Endothelial cell of umbilical vein (primary cell): ENCODE data around the gene PTPRQ. TPM values are rescaled to one million over a fixed set of nuclear protein-coding genes. Genes with fewer than 3 reads are reported as not detected.

ENCODE experiments used
- BruUV-seq: library from RNA; stranded (reverse); fragments of 400-500 nt; replicated peaks from 2 replicates; lab custom pipeline; 2021; lab: Mats Ljungman, UMichigan
- CTCF ChIA-PET: fragments of 300-600, 350-600 bp; sonication (Branson Sonifier 250); formaldehyde crosslinking; loops from one replicate; lab custom pipeline; 2021; ENCODE audit warnings: antibody characterized with exemption, inconsistent platforms; lab: Charles Lee
- POLR2A ChIA-PET: fragments of 300-600, 350-600 bp; sonication (Branson Sonifier 250); formaldehyde crosslinking; loops from one replicate; lab custom pipeline; 2021; ENCODE audit warnings: antibody characterized with exemption, inconsistent platforms; lab: Charles Lee
- DNase-seq: peaks from one replicate; pipeline ENCODE4 v3.0.0-alpha.2; 2011; ENCODE audit warnings: low read depth, low spot score
- FAIRE-seq: peaks from 2 replicates; lab custom pipeline; 2011; peaks lifted over from hg19 to GRCh38; lab: Jason Lieb, UNC
- H2AFZ ChIP-seq: 2 replicates; pipeline ENCODE4 v1.6.0; 2012; ENCODE audit warnings: low read depth, low read length, control low read depth, inconsistent platforms
- H3K27ac ChIP-seq: 2 replicates; pipeline ENCODE4 v1.5.1; 2011; ENCODE audit warnings: low read depth, mild to moderate bottlenecking, control low read depth, low read length, moderate library complexity; ENCODE audit not compliant: insufficient read depth
- H3K27me3 ChIP-seq, 2 experiments: 2 replicates each; pipeline versions ENCODE4 v1.6.0 to v1.6.1; 2011; ENCODE audit warnings: low read length in 2 of 2, mixed read lengths in 1 of 2; ENCODE audit not compliant: control insufficient read depth in 2 of 2, insufficient read depth in 2 of 2
- H3K36me3 ChIP-seq, 2 experiments: 2 replicates in 1 of 2; 3 replicates in 1 of 2; pipeline ENCODE4 v1.5.1; 2011; ENCODE audit warnings: low read length in 2 of 2, mild to moderate bottlenecking in 1 of 2, moderate library complexity in 1 of 2; ENCODE audit not compliant: control insufficient read depth in 2 of 2, insufficient read depth in 2 of 2; ENCODE audit errors: extremely low read depth in 1 of 2
- H3K4me1 ChIP-seq: 3 replicates; pipeline ENCODE4 v1.5.1; 2011; ENCODE audit warnings: mild to moderate bottlenecking, low read length; ENCODE audit not compliant: control insufficient read depth, insufficient read depth; ENCODE audit errors: extremely low read depth
- H3K4me2 ChIP-seq: 2 replicates; pipeline ENCODE4 v1.6.1; 2011; ENCODE audit warnings: low read length, control low read depth, mixed read lengths; ENCODE audit not compliant: insufficient read depth
- H3K4me3 ChIP-seq, 3 experiments: fragments of 200-600 bp in 1 of 3; sonication (generic), shearing (Covaris generic) in 1 of 3; replicated peaks in 1 of 3; 2 replicates each; pipeline ENCODE4 v1.5.1; 2011 to 2016; ENCODE audit warnings: control low read depth in 3 of 3, low read length in 3 of 3, mild to moderate bottlenecking in 2 of 3, inconsistent platforms in 1 of 3, low read depth in 1 of 3, moderate library complexity in 1 of 3; ENCODE audit not compliant: insufficient read depth in 1 of 3
- H3K79me2 ChIP-seq: 2 replicates; pipeline ENCODE4 v1.6.0; 2012; ENCODE audit warnings: low read length, inconsistent platforms; ENCODE audit not compliant: control insufficient read depth, insufficient read depth
- H3K9ac ChIP-seq: replicated peaks from 2 replicates; pipeline ENCODE3; 2011; ENCODE audit warnings: low read length, control low read depth; ENCODE audit not compliant: insufficient read depth; ENCODE audit errors: extremely low read depth
- H3K9me1 ChIP-seq: replicated peaks from 3 replicates; pipeline ENCODE4 v1.6.0; 2011; ENCODE audit warnings: mild to moderate bottlenecking, low read length; ENCODE audit not compliant: control insufficient read depth, insufficient read depth; ENCODE audit errors: extremely low read depth
- H3K9me3 ChIP-seq: replicated peaks from 2 replicates; pipeline ENCODE4 v1.5.1; 2012; ENCODE audit warnings: low read length, inconsistent platforms; ENCODE audit not compliant: control insufficient read depth, insufficient read depth
- H4K20me1 ChIP-seq: replicated peaks from 2 replicates; pipeline ENCODE3; 2011; ENCODE audit warnings: mild to moderate bottlenecking, low read length; ENCODE audit not compliant: control insufficient read depth, insufficient read depth; ENCODE audit errors: extremely low read depth
- CTCF ChIP-seq, 2 donors: IDR thresholded peaks; 1 replicate in 1 of 2; 2 replicates in 1 of 2; pipeline ENCODE4 v1.5.1; 2011; ENCODE audit warnings: low read length in 2 of 2, mild to moderate bottlenecking in 2 of 2, moderate library complexity in 2 of 2, control low read depth in 1 of 2, inconsistent platforms in 1 of 2, low read depth in 1 of 2; ENCODE audit not compliant: insufficient read depth in 1 of 2; ENCODE audit errors: extremely low read depth in 1 of 2
- EZH2 ChIP-seq: IDR thresholded peaks from 2 replicates; pipeline ENCODE4 v1.6.1; 2012; ENCODE audit warnings: borderline replicate concordance, low read depth, mild to moderate bottlenecking, moderate library complexity, low read length, inconsistent platforms; ENCODE audit not compliant: severe bottlenecking
- FOS ChIP-seq: IDR thresholded peaks from 2 replicates; pipeline ENCODE4 v1.6.1; 2011; ENCODE audit warnings: mild to moderate bottlenecking, low read length, moderate library complexity, borderline replicate concordance; ENCODE audit not compliant: insufficient read depth
- GATA2 ChIP-seq: IDR thresholded peaks from 2 replicates; pipeline ENCODE4 v1.7.0; 2011; ENCODE audit warnings: low read depth, mild to moderate bottlenecking, moderate library complexity, mixed read lengths, low read length; ENCODE audit not compliant: insufficient read length, insufficient read depth
- MAX ChIP-seq: IDR thresholded peaks from 2 replicates; pipeline ENCODE4 v1.6.1; 2011; ENCODE audit not compliant: insufficient read depth, insufficient read length
- POLR2A ChIP-seq: IDR thresholded peaks from 2 replicates; pipeline ENCODE4 v1.6.1; 2012; ENCODE audit warnings: low read depth, mild to moderate bottlenecking, control low read depth, low read length
- POLR2AphosphoS5 ChIP-seq: IDR thresholded peaks from 2 replicates; pipeline ENCODE4 v1.6.1; 2012; ENCODE audit warnings: low read depth, mild to moderate bottlenecking, control low read depth, low read length, moderate library complexity; ENCODE audit not compliant: insufficient read depth
- dilution Hi-C: fragments of 300-500 bp; cut with MboI; formaldehyde crosslinking; loops from one replicate; pipeline ENCODE4 v1.15.0; 2019; ENCODE audit warnings: low sequenced_read_pairs; ENCODE audit not compliant: extremely low pct_ligation_motif_present
- intact Hi-C: fragments of 100-400 bp; cut with micrococcal nuclease; formaldehyde crosslinking; loops from one replicate; pipeline ENCODE4 v1.10.0; 2022
- polyA plus RNA-seq, 4 experiments: library from polyadenylated mRNA; depleted of rRNA in 3 of 4; stranded (reverse) in 3 of 4; unstranded in 1 of 4; fragments of >200 nt; gene quantifications; 2 replicates each; pipeline versions ENCODE4 v1.2.1 to v1.2.3, GENCODE V29; 2011 to 2012; ENCODE audit warnings: missing spikeins in 1 of 4
- total RNA-seq: library from RNA; stranded (reverse); gene quantifications from 2 replicates; pipeline ENCODE4 v1.2.3, GENCODE V29; 2021

Gene PTPRQ
- total and polyA plus RNA-seq, 2 donors (not counting 3 experiments of a cell fraction or from before 2014, with no cell fraction given) = not detected

- Histone ChIP-seq H3K27ac (no peak overlapping the region), H3K4me3 (no peak overlapping the region), H3K79me2 (no peaks in the 10 kb centered on the region), H3K36me3 (no peaks in the 10 kb centered on the region), H3K4me2 (no peak overlapping the region), H3K9ac (no peak overlapping the region), H3K9me1 (no peaks in the 10 kb centered on the region), H3K4me1 (no peaks in the 10 kb centered on the region), H3K27me3 (no peaks in the 10 kb centered on the region), H4K20me1 (no peaks in the 10 kb centered on the region), H2AFZ (no peak overlapping the region), H3K9me3 (no peaks in the 10 kb centered on the region)
- dilution Hi-C loops = no loop called here
- FAIRE-seq = no peak
- no peak for DNase-seq
- intact Hi-C loops = no loop called here
- BruUV-seq = no TSS peak
- ChIA-PET POLR2A (no interaction called here), CTCF (no interaction called here)
- TF ChIP-seq GATA2 = no peak
- no peak for TF ChIP-seq POLR2AphosphoS5
- no peak for TF ChIP-seq POLR2A
- TF ChIP-seq MAX = no peak
- TF ChIP-seq CTCF (IDR thresholded peaks at IDR 0.05; ENCODE audit: extremely low read depth in 1 of 2, insufficient read depth in 1 of 2, low read depth in 1 of 2, low read length in 2 of 2) = no peak
- no peak for TF ChIP-seq FOS
- no peak for TF ChIP-seq EZH2
These were observed 270.0 kb downstream of the PTPRQ start for GRCh38 chr12:80714055-80714454.
